Measurements from ENCODE around the gene CENPP. TPM values are rescaled to one million over a fixed set of nuclear protein-coding genes. Genes with fewer than 3 reads are reported as not detected.

Gene CENPP
- total RNA-seq, 3 donors from 2014 or later (not counting 1 experiment from before 2014, with no cell fraction given), result 10.3 to 14.5 (median 12.1) TPM

- Mint-ChIP-seq H3K27me3 (ENCODE audit: low read depth in 2 of 2) (no peaks in the 10 kb centered on the region), H3K27ac (no peak overlapping the region), H3K4me1 (no peaks in the 10 kb centered on the region), H3K9me3 (no peaks in the 10 kb centered on the region), H3K4me3 (no peak overlapping the region), H3K36me3 (no peaks in the 10 kb centered on the region)
- no peaks in the 10 kb centered on the region for H3K36me3 ChIP-seq (ENCODE audit: control insufficient read depth, insufficient read depth, low read length)
- no peaks in the 10 kb centered on the region for H3K4me1 ChIP-seq (ENCODE audit: control insufficient read depth, insufficient read depth, low read length)
- DNase-seq, result no peak
- TF ChIP-seq CTCF (IDR thresholded peaks at IDR 0.05), result no peak
- H3K27me3 ChIP-seq (ENCODE audit: control insufficient read depth, insufficient read depth, low read length), result no peaks in the 10 kb centered on the region
- H3K9me3 ChIP-seq (ENCODE audit: control insufficient read depth, insufficient read depth, low read length), result no peaks in the 10 kb centered on the region
- H3K4me3 ChIP-seq (ENCODE audit: low read length), result no peak overlapping the region
- intact Hi-C loops (cut with micrococcal nuclease), result no loop called here
- ATAC-seq, result no peak
- 70% methylated on average over 2 of the region's 2 CpGs for WGBS (ENCODE audit: insufficient coverage)
- H3K27ac ChIP-seq (ENCODE audit: low read length), result no peak overlapping the region
These were observed 169.1 kb downstream of the CENPP start for GRCh38 chr9:92494856-92495255.

DNA sequence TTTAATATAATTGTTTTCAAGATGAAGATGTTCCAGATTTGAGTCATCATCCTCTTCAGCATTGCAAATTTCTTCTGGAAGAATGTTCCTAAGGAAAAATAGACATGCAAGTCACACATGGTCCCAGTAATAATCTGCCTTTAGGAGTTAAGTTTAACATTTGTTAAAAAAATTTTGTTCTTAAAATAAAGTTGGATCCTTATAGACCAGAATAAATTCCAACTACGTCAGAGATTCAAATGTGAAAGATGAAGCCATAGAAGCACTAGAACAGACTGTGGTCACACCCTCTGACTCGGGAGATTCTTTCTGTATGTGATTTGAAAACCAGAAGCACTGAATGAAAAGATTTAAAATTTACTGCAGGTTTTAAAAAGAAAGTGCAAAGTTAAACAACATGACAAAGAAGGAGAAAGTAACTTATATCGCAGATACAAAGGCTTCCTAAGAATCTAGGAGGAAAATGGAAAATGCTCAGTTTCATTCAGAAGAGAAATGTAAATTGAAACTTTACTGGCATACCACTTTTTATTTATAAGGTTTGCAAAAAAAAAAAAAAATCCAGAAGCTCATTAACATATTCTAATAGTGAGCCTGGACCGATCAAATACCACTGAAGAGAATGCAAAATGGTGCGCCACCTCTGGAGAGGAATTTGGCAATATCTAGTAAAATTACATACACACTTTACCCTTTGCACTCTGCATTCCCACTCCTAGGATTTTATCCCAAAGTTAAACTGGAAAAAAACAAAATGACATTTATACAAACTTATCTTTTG is 170.8 kb downstream of the CENPP start:
- H3K27me3 Mint-ChIP-seq (ENCODE audit: low read depth in 2 of 2), result no peaks in the 10 kb centered on the region
- H3K4me1 Mint-ChIP-seq, result no peaks in the 10 kb centered on the region
- H3K9me3 Mint-ChIP-seq, result no peaks in the 10 kb centered on the region
- no peak for ATAC-seq
- WGBS (ENCODE audit: insufficient coverage), result 89% methylated on average over 5 of the region's 5 CpGs
- no peaks in the 10 kb centered on the region for H3K36me3 ChIP-seq (ENCODE audit: control insufficient read depth, insufficient read depth, low read length)
- no peak for DNase-seq
- no peak overlapping the region for H3K4me3 Mint-ChIP-seq
- no peak for TF ChIP-seq CTCF (IDR thresholded peaks at IDR 0.05)
- no peak overlapping the region for H3K4me3 ChIP-seq (ENCODE audit: low read length)
- no peaks in the 10 kb centered on the region for H3K9me3 ChIP-seq (ENCODE audit: control insufficient read depth, insufficient read depth, low read length)
- no peaks in the 10 kb centered on the region for H3K4me1 ChIP-seq (ENCODE audit: control insufficient read depth, insufficient read depth, low read length)
- no peak overlapping the region for H3K27ac ChIP-seq (ENCODE audit: low read length)
- intact Hi-C loops (cut with micrococcal nuclease), result no loop called here
- H3K27ac Mint-ChIP-seq, result no peak overlapping the region
- no peaks in the 10 kb centered on the region for H3K27me3 ChIP-seq (ENCODE audit: control insufficient read depth, insufficient read depth, low read length)
- no peaks in the 10 kb centered on the region for H3K36me3 Mint-ChIP-seq

DNA sequence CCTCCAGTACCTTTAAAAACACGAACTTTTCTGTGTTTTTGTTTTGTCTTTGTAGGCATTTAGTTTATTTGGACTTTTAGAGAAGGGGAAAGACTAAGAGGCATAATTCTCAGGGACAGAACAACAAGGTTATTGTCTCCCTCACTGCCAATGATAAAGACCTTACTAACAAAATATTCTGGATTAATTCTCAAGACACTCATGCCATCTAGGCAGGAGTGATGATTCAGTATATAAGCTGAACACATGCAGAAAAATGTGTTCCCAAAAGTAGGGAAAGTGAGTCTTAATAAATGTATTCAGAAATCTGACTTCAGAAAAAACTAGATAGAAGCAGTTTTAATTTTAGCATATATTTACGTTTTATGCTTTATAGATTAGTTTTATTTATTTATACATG is 173.9 kb downstream of the CENPP start:
- Mint-ChIP-seq H3K4me3 (no peak overlapping the region), H3K4me1 (no peaks in the 10 kb centered on the region), H3K27ac (no peak overlapping the region), H3K36me3 (no peaks in the 10 kb centered on the region), H3K9me3 (no peaks in the 10 kb centered on the region), H3K27me3 (ENCODE audit: low read depth in 2 of 2) (no peaks in the 10 kb centered on the region)
- no CpG with 5 or more reads among the region's 2 CpGs for WGBS (ENCODE audit: insufficient coverage)
- H3K27me3 ChIP-seq (ENCODE audit: control insufficient read depth, insufficient read depth, low read length), result no peaks in the 10 kb centered on the region
- H3K27ac ChIP-seq (ENCODE audit: low read length), result no peak overlapping the region
- no peaks in the 10 kb centered on the region for H3K9me3 ChIP-seq (ENCODE audit: control insufficient read depth, insufficient read depth, low read length)
- no peak overlapping the region for H3K4me3 ChIP-seq (ENCODE audit: low read length)
- no peak for ATAC-seq
- no peaks in the 10 kb centered on the region for H3K36me3 ChIP-seq (ENCODE audit: control insufficient read depth, insufficient read depth, low read length)
- intact Hi-C loops (cut with micrococcal nuclease), result no loop called here
- no peak for TF ChIP-seq CTCF (IDR thresholded peaks at IDR 0.05)
- H3K4me1 ChIP-seq (ENCODE audit: control insufficient read depth, insufficient read depth, low read length), result no peaks in the 10 kb centered on the region
- no peak for DNase-seq

DNA sequence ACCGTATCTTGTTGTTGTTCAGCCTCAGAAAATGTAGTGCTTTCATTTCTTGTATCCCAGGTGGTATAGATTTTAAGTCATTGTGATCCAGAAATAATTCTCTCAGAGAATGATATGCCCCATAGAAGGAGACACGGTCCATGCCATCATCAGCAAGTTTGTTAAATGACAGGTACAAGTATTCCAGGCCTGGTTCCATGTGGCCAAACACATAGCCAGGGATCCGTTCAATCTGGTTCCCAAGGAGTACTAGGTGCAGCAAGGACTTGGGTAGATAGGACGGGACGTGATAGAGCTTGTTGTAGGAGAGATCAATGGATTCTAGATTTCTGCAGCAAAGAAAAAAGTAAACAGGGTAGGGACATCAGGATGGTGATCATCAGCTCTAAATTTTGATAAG is 175.0 kb downstream of the CENPP start:
- no peaks in the 10 kb centered on the region for H3K9me3 Mint-ChIP-seq
- no peaks in the 10 kb centered on the region for H3K9me3 ChIP-seq (ENCODE audit: control insufficient read depth, insufficient read depth, low read length)
- H3K4me3 Mint-ChIP-seq, result no peak overlapping the region
- H3K27me3 Mint-ChIP-seq (ENCODE audit: low read depth in 2 of 2), result no peaks in the 10 kb centered on the region
- H3K27ac Mint-ChIP-seq, result no peak overlapping the region
- intact Hi-C loops (cut with micrococcal nuclease), result no loop called here
- H3K4me1 Mint-ChIP-seq, result no peaks in the 10 kb centered on the region
- TF ChIP-seq CTCF (IDR thresholded peaks at IDR 0.05), result no peak
- H3K36me3 Mint-ChIP-seq, result no peaks in the 10 kb centered on the region
- no peak overlapping the region for H3K4me3 ChIP-seq (ENCODE audit: low read length)
- H3K36me3 ChIP-seq (ENCODE audit: control insufficient read depth, insufficient read depth, low read length), result no peaks in the 10 kb centered on the region
- no peak overlapping the region for H3K27ac ChIP-seq (ENCODE audit: low read length)
- ATAC-seq (no peak), DNase-seq (no peak)
- H3K27me3 ChIP-seq (ENCODE audit: control insufficient read depth, insufficient read depth, low read length), result no peaks in the 10 kb centered on the region
- H3K4me1 ChIP-seq (ENCODE audit: control insufficient read depth, insufficient read depth, low read length), result no peaks in the 10 kb centered on the region
- WGBS (ENCODE audit: insufficient coverage), result 97% methylated on average over 5 of the region's 5 CpGs

Measured in natural killer cell (primary cell).